Bronchial epithelial cell (primary cell): ENCODE results near the gene TXNRD2. TPM values are rescaled to one million over a fixed set of nuclear protein-coding genes. Genes with fewer than 3 reads are reported as not detected.
"Not testable (repeated sequence)": the region's sequence is repeated elsewhere in the genome, so short reads cannot be mapped to it uniquely, and the experiment has no call there.

Experiments used
- DNase-seq: peaks from one replicate; pipeline ENCODE4 v3.0.0-alpha.2; 2010; ENCODE audit warnings: low read depth
- FAIRE-seq: peaks from 2 replicates; lab custom pipeline; 2011; peaks lifted over from hg19 to GRCh38; lab: Jason Lieb, UNC
- H3K27me3 ChIP-seq: 2 replicates; pipeline ENCODE4 v1.5.1; 2011; ENCODE audit warnings: low read length; ENCODE audit not compliant: control insufficient read depth, insufficient read depth
- H3K36me3 ChIP-seq: 2 replicates; pipeline ENCODE4 v1.5.1; 2011; ENCODE audit warnings: low read length; ENCODE audit not compliant: control insufficient read depth, insufficient read depth
- H3K4me3 ChIP-seq: 2 replicates; pipeline ENCODE4 v1.5.1; 2011; ENCODE audit warnings: mild to moderate bottlenecking, low read depth, low read length, control low read depth
- total RNA-seq: library from RNA; depleted of rRNA; stranded (reverse); fragments of >200 nt; gene quantifications from 2 replicates; pipeline ENCODE4 v1.2.1, GENCODE V29; 2014
- TF ChIP-seq, protein P1 (sequence below): IDR thresholded peaks from 2 replicates; pipeline ENCODE4 v1.5.1; 2011; ENCODE audit warnings: mild to moderate bottlenecking, moderate library complexity, low read length, control low read depth, inconsistent platforms; ENCODE audit not compliant: insufficient read depth, severe bottlenecking

The TXNRD2 gene
- total RNA-seq, 1 donor from 2014 or later: 12.9 TPM

- DNase-seq (no peak), FAIRE-seq (no peak)
- H3K27me3 ChIP-seq: no peaks in the 10 kb centered on the region
- H3K36me3 ChIP-seq: no peaks in the 10 kb centered on the region
- no peak overlapping the region for H3K4me3 ChIP-seq
- TF ChIP-seq, protein P1, sequence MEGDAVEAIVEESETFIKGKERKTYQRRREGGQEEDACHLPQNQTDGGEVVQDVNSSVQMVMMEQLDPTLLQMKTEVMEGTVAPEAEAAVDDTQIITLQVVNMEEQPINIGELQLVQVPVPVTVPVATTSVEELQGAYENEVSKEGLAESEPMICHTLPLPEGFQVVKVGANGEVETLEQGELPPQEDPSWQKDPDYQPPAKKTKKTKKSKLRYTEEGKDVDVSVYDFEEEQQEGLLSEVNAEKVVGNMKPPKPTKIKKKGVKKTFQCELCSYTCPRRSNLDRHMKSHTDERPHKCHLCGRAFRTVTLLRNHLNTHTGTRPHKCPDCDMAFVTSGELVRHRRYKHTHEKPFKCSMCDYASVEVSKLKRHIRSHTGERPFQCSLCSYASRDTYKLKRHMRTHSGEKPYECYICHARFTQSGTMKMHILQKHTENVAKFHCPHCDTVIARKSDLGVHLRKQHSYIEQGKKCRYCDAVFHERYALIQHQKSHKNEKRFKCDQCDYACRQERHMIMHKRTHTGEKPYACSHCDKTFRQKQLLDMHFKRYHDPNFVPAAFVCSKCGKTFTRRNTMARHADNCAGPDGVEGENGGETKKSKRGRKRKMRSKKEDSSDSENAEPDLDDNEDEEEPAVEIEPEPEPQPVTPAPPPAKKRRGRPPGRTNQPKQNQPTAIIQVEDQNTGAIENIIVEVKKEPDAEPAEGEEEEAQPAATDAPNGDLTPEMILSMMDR: no peak
Measured at GRCh38 chr22:19836512-19836911, 105.1 kb downstream of the TXNRD2 start.

GRCh38 chr22:19834599-19834998, 107.0 kb downstream of the TXNRD2 start:
- Histone ChIP-seq H3K4me3 (no peak overlapping the region), H3K27me3 (no peaks in the 10 kb centered on the region), H3K36me3 (no peaks in the 10 kb centered on the region)
- DNase-seq (no peak), FAIRE-seq (no peak)
- TF ChIP-seq, protein P1: no peak

GRCh38 chr22:19833327-19833726, 108.3 kb downstream of the TXNRD2 start:
- not testable (repeated sequence) for FAIRE-seq, H3K36me3 ChIP-seq, H3K27me3 ChIP-seq, H3K4me3 ChIP-seq, DNase-seq

- TF ChIP-seq, protein P1: no peak
- no peaks in the 10 kb centered on the region for H3K36me3 ChIP-seq
- no peak for FAIRE-seq
- no peak for DNase-seq
- H3K27me3 ChIP-seq: no peaks in the 10 kb centered on the region
- H3K4me3 ChIP-seq: no peak overlapping the region
Measured at GRCh38 chr22:19832476-19833108, 109.0 kb downstream of the TXNRD2 start.

DNA sequence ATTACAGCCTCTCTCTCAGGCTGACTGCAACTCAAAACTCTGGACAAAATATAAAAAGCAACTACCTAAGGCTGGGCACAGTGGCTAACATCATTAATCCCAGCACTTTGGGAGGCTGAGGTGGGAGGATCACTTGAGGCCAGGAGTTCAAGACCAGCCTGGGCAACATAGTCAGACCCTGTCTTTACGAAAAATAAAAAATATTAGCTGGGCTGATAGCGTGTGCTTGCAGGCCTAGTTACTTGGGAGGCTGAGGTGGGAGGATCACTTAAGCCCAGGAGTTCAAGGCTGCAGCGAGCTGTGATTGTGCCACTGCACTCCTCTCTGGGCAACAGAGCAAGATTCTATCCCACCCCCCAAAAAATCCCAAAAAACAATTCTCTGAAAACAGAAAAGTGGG, 109.6 kb downstream of the TXNRD2 start:
- H3K36me3 ChIP-seq, H3K4me3 ChIP-seq, H3K27me3 ChIP-seq, FAIRE-seq, DNase-seq: not testable (repeated sequence)

DNA sequence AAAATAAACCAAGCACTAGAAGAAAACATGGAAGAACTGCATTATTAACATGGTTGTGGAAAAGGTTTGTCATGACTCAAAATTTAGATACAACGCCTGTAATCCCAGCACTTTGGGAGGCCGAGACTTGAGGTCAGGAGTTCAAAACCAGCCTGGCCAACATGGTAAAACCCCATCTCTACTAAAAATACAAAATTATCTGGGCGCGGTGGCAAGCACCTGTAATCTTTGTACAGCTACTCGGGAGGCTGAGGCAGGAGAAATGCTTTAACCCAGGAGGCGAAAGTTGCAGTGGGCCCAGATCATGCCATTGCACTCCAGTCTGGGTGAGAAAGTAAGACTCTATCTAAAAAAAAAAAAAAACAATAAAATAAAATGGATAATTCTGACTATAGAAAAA, 110.6 kb downstream of the TXNRD2 start:
- DNase-seq: no peak
- Histone ChIP-seq H3K27me3 (no peaks in the 10 kb centered on the region), H3K4me3 (no peak overlapping the region), H3K36me3 (no peaks in the 10 kb centered on the region)
- TF ChIP-seq, protein P1: no peak
- FAIRE-seq: no peak

DNA sequence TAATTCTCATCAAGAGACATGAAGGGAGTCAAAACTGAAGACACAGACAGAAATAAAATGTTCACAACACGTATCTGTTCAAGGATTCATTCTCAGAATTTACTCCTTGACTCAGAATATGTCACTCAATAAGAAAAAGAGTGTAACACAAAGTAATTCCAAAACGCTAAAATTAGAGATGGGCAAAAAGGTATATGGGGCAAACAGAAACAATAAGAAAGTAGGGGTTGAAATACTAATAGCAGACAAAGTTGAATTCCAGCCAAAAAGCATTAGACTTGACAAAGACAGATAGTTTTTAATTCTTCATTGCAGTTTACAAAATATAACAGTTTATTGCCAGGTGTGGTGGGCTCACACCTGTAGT, 113.6 kb downstream of the TXNRD2 start:
- no peaks in the 10 kb centered on the region for H3K36me3 ChIP-seq
- no peak for FAIRE-seq
- TF ChIP-seq, protein P1: no peak
- DNase-seq: no peak
- H3K27me3 ChIP-seq: no peaks in the 10 kb centered on the region
- H3K4me3 ChIP-seq: no peak overlapping the region
